ENCODE measurements around the gene ERVMER34-1.

ERVMER34-1 gene

GRCh38 chr4:52750819-52751486 is at the start of gene ERVMER34-1:
Gene ERVMER34-1, minus strand, starts transcription at chr4:52751425. Its CDS starts 5,905 bp downstream, at chr4:52745520.
- no peak for DNase-seq

GRCh38 chr4:52799813-52800212 is 48.6 kb upstream of the ERVMER34-1 start:
- DNase-seq, result no peak

- no peak for DNase-seq
Measured at GRCh38 chr4:52795533-52795932, 44.3 kb upstream of the ERVMER34-1 start.

- DNase-seq, result no peak
Measured at GRCh38 chr4:52791936-52792335, 40.7 kb upstream of the ERVMER34-1 start.

GRCh38 chr4:52789774-52790173 is 38.5 kb upstream of the ERVMER34-1 start:
- DNase-seq, result no peak

GRCh38 chr4:52788806-52789205 is 37.6 kb upstream of the ERVMER34-1 start:
- no peak for DNase-seq

- no peak for DNase-seq
Measured at GRCh38 chr4:52783069-52783468, 31.8 kb upstream of the ERVMER34-1 start.

GRCh38 chr4:52780617-52781354 is 29.6 kb upstream of the ERVMER34-1 start:
- DNase-seq, result peak; percentile 5

GRCh38 chr4:52780206-52780605 is 29.0 kb upstream of the ERVMER34-1 start:
- DNase-seq, result no peak

- no peak for DNase-seq
Measured at GRCh38 chr4:52760256-52760655, 9.0 kb upstream of the ERVMER34-1 start.

- no peak for DNase-seq
Measured at GRCh38 chr4:52755426-52755825, 4.2 kb upstream of the ERVMER34-1 start.

- no peak for DNase-seq
Measured at GRCh38 chr4:52752936-52753335, 1.7 kb upstream of the ERVMER34-1 start.

- no peak for DNase-seq
Measured at GRCh38 chr4:52751487-52751911, 274 bp upstream of the ERVMER34-1 start.

GRCh38 chr4:52750213-52750612 is 1.0 kb downstream of the ERVMER34-1 start:
- DNase-seq, result no peak

- DNase-seq, result no peak
Measured at GRCh38 chr4:52748432-52748831, 2.8 kb downstream of the ERVMER34-1 start.

GRCh38 chr4:52744588-52744987 is 6.6 kb downstream of the ERVMER34-1 start:
- DNase-seq, result no peak

GRCh38 chr4:52743444-52744019 is 7.7 kb downstream of the ERVMER34-1 start:
- DNase-seq, result no peak

GRCh38 chr4:52729586-52729985 is 21.6 kb downstream of the ERVMER34-1 start:
- no peak for DNase-seq

- DNase-seq, result no peak
Measured at GRCh38 chr4:52728691-52729240, 22.5 kb downstream of the ERVMER34-1 start.

- DNase-seq, result no peak
Measured at GRCh38 chr4:52726826-52727580, 24.2 kb downstream of the ERVMER34-1 start.

GRCh38 chr4:52721968-52722815 is 29.0 kb downstream of the ERVMER34-1 start:
- peak; percentile 96 for DNase-seq

- peak; percentile 54 for DNase-seq
Measured at GRCh38 chr4:52718123-52718522, 33.1 kb downstream of the ERVMER34-1 start.
